OCI-LY1 (cell line): Measurements from ENCODE around the gene SSC4D.

Experiments used
- H2AFZ ChIP-seq: fragments of 200-600 bp; sonication (generic), shearing (Covaris generic); 2 replicates; pipeline ENCODE4 v1.6.0; 2014; ENCODE audit warnings: antibody characterized with exemption, mild to moderate bottlenecking, low read length
- H3F3A ChIP-seq: fragments of 200-600 bp; sonication (generic), shearing (Covaris generic); 2 replicates; pipeline ENCODE4 v1.6.0; 2014; ENCODE audit warnings: mild to moderate bottlenecking, antibody characterized with exemption, low read length, moderate library complexity; ENCODE audit not compliant: insufficient read depth
- H3K27ac ChIP-seq: fragments of 200-600 bp; sonication (generic); 2 replicates; pipeline ENCODE4 v1.5.1; 2014; ENCODE audit warnings: low read length, mixed run types, mild to moderate bottlenecking, low read depth; ENCODE audit not compliant: poor library complexity, severe bottlenecking
- H3K27me3 ChIP-seq: fragments of 200-600 bp; sonication (generic); 2 replicates; pipeline ENCODE4 v1.6.0; 2014; ENCODE audit warnings: antibody characterized with exemption, mild to moderate bottlenecking, low read length, moderate library complexity; ENCODE audit not compliant: insufficient read depth
- H3K36me3 ChIP-seq: fragments of 200-600 bp; sonication (generic); 2 replicates; pipeline ENCODE4 v1.6.1; 2014; ENCODE audit warnings: mild to moderate bottlenecking, antibody characterized with exemption, low read length, moderate library complexity, mixed read lengths; ENCODE audit not compliant: insufficient read depth
- H3K4me1 ChIP-seq: fragments of 200-600 bp; sonication (generic); 2 replicates; pipeline ENCODE4 v1.5.1; 2014; ENCODE audit warnings: mild to moderate bottlenecking, low read length, moderate library complexity; ENCODE audit not compliant: insufficient read depth, severe bottlenecking
- H3K4me2 ChIP-seq: fragments of 200-600 bp; sonication (generic), shearing (Covaris generic); 2 replicates; pipeline ENCODE4 v1.6.1; 2014; ENCODE audit warnings: low read length
- H3K4me3 ChIP-seq: fragments of 200-600 bp; sonication (generic); 2 replicates; pipeline ENCODE4 v1.5.1; 2014; ENCODE audit warnings: low read length, low read depth, mild to moderate bottlenecking, mixed read lengths; ENCODE audit not compliant: poor library complexity, severe bottlenecking
- H3K79me2 ChIP-seq: fragments of 200-600 bp; shearing (Covaris generic); 2 replicates; pipeline ENCODE4 v1.6.1; 2016; ENCODE audit warnings: mixed run types, low read length, mixed read lengths; ENCODE audit not compliant: insufficient read depth
- H3K9ac ChIP-seq: fragments of 200-600 bp; sonication (generic), shearing (Covaris generic); 2 replicates; pipeline ENCODE4 v1.6.1; 2014; ENCODE audit warnings: mild to moderate bottlenecking, low read length, mixed read lengths
- H3K9me2 ChIP-seq: fragments of 200-600 bp; sonication (generic), shearing (Covaris generic); 2 replicates; pipeline ENCODE4 v1.6.1; 2014; ENCODE audit warnings: low read depth, mild to moderate bottlenecking, low read length, mixed read lengths
- H3K9me3 ChIP-seq: fragments of 200-600 bp; shearing (Covaris generic); 2 replicates; pipeline ENCODE4 v1.6.1; 2014; ENCODE audit warnings: low read length, mixed read lengths
- H4K20me1 ChIP-seq: fragments of 200-600 bp; sonication (generic), shearing (Covaris generic); 2 replicates; pipeline ENCODE4 v1.6.0; 2016; ENCODE audit warnings: mild to moderate bottlenecking, low read length; ENCODE audit not compliant: insufficient read depth
- EZH2 ChIP-seq: fragments of 200-600 bp; sonication (generic), shearing (Covaris generic); IDR thresholded peaks from 2 replicates; pipeline ENCODE4 v1.8.0; 2017; ENCODE audit warnings: borderline replicate concordance, mixed run types, mild to moderate bottlenecking, antibody characterized with exemption, low read length, moderate library complexity, mixed read lengths
- TF ChIP-seq, protein P1 (sequence below): fragments of 200-600 bp; sonication (generic), shearing (Covaris generic); IDR thresholded peaks from 2 replicates; pipeline ENCODE4 v1.5.1; 2017; ENCODE audit warnings: mild to moderate bottlenecking, antibody characterized with exemption, low read length, moderate library complexity, mixed read lengths

Gene SSC4D

GRCh38 chr7:76400248-76400647, 9.2 kb downstream of the SSC4D start:
- Histone ChIP-seq H3K36me3 (no peaks in the 10 kb centered on the region), H3K27ac (no peak overlapping the region), H3K9me3 (no peaks in the 10 kb centered on the region), H3K27me3 (0 out of 2 replicates have a peak, but pooled peaks cover 5% of the 10 kb centered on the region), H3K79me2 (no peaks in the 10 kb centered on the region), H2AFZ (no peak overlapping the region), H3K4me3 (no peak overlapping the region), H3K4me2 (no peak overlapping the region), H3F3A (no peaks in the 10 kb centered on the region), H4K20me1 (no peaks in the 10 kb centered on the region), H3K9me2 (no peaks in the 10 kb centered on the region), H3K9ac (no peak overlapping the region), H3K4me1 (peaks cover 12% of the 10 kb centered on the region)
- no peak for TF ChIP-seq EZH2
- TF ChIP-seq, protein P1, sequence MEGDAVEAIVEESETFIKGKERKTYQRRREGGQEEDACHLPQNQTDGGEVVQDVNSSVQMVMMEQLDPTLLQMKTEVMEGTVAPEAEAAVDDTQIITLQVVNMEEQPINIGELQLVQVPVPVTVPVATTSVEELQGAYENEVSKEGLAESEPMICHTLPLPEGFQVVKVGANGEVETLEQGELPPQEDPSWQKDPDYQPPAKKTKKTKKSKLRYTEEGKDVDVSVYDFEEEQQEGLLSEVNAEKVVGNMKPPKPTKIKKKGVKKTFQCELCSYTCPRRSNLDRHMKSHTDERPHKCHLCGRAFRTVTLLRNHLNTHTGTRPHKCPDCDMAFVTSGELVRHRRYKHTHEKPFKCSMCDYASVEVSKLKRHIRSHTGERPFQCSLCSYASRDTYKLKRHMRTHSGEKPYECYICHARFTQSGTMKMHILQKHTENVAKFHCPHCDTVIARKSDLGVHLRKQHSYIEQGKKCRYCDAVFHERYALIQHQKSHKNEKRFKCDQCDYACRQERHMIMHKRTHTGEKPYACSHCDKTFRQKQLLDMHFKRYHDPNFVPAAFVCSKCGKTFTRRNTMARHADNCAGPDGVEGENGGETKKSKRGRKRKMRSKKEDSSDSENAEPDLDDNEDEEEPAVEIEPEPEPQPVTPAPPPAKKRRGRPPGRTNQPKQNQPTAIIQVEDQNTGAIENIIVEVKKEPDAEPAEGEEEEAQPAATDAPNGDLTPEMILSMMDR, result no peak

- H3K27me3 ChIP-seq, result no peaks in the 10 kb centered on the region
- peak overlapping the region; percentile 56 for H3K4me2 ChIP-seq
- H3K27ac ChIP-seq, result no peak overlapping the region
- H3F3A ChIP-seq, result no peaks in the 10 kb centered on the region
- H3K4me1 ChIP-seq, result peaks cover 27% of the 10 kb centered on the region
- H3K9me3 ChIP-seq, result no peaks in the 10 kb centered on the region
- H3K36me3 ChIP-seq, result no peaks in the 10 kb centered on the region
- peak overlapping the region; percentile 53 for H3K4me3 ChIP-seq
- TF ChIP-seq, protein P1, result no peak
- no peak for TF ChIP-seq EZH2
- no peaks in the 10 kb centered on the region for H3K9me2 ChIP-seq
- H3K9ac ChIP-seq, result peak overlapping the region; percentile 5; the same call in 1 of the 2 replicates
- no peak overlapping the region for H2AFZ ChIP-seq
- no peaks in the 10 kb centered on the region for H4K20me1 ChIP-seq
- no peaks in the 10 kb centered on the region for H3K79me2 ChIP-seq
Observed at GRCh38 chr7:76397409-76398183, 11.9 kb downstream of the SSC4D start.

DNA sequence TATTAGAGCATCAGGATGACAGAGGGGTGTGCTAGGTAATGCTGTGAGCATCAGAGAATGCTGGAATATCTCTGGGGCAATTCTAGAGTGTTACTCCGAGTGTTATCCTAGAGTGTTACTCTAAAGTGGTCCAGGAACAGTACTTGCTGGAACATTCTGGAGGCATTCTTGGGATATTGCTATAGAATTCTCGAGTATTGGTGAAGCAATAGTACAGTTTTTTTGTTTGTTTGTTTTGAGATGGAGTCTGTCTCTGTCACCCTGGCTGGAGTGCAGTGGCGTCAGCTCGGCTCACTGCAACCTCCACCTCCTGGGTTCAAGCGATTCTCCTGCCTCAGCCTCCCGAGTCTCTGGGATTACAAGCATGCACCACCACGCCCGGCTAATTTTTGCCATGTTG, 12.6 kb downstream of the SSC4D start:
- Histone ChIP-seq H3K27ac (no peak overlapping the region), H4K20me1 (no peaks in the 10 kb centered on the region), H3F3A (no peaks in the 10 kb centered on the region), H3K9me2 (no peaks in the 10 kb centered on the region), H3K4me1 (peaks cover 30% of the 10 kb centered on the region), H3K4me2 (peak overlapping the region; percentile 56), H3K27me3 (no peaks in the 10 kb centered on the region), H3K9ac (no peak overlapping the region; the same call in 1 of the 2 replicates), H2AFZ (no peak overlapping the region), H3K9me3 (no peaks in the 10 kb centered on the region), H3K4me3 (peak overlapping the region; percentile 53), H3K36me3 (no peaks in the 10 kb centered on the region), H3K79me2 (no peaks in the 10 kb centered on the region)
- TF ChIP-seq, protein P1, result no peak
- no peak for TF ChIP-seq EZH2
